ENCODE measurements around the gene GPC1.

GRCh38 chr2:240419723-240420122 lies 15.7 kb upstream of the GPC1 start:
- TF ChIP-seq POLR2AphosphoS5 (IDR thresholded peaks at IDR 0.05; ENCODE audit: low read depth, low read length) (no peak), YY1 (IDR thresholded peaks at IDR 0.05; ENCODE audit: low read depth) (no peak), CTCF (IDR thresholded peaks at IDR 0.05) (no peak), EP300 (IDR thresholded peaks at IDR 0.05; ENCODE audit: borderline replicate concordance in 1 of 2, low read depth in 1 of 2, low read length in 1 of 2) (no peak)
- TF ChIP-seq, protein P1, sequence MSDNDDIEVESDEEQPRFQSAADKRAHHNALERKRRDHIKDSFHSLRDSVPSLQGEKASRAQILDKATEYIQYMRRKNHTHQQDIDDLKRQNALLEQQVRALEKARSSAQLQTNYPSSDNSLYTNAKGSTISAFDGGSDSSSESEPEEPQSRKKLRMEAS (IDR thresholded peaks at IDR 0.05; ENCODE audit: low read depth), result no peak

All from SK-N-SH (cell line).